H1 (cell line): ENCODE measurements around the gene MRGPRE. TPM values are rescaled to one million over a fixed set of nuclear protein-coding genes. Genes with fewer than 3 reads are reported as not detected.

Source experiments
- polyA plus RNA-seq, 7 experiments: library from polyadenylated mRNA; depleted of rRNA in 3 of 7; stranded (reverse) in 5 of 7; unstranded in 2 of 7; fragments of >200 nt in 5 of 7; fragments of 200-250 nt in 2 of 7; gene quantifications; 1 replicate in 5 of 7; 2 replicates in 1 of 7; 4 replicates in 1 of 7; pipeline versions ENCODE4 v1.2.1 to v1.2.3, GENCODE V29; 2011 to 2013; ENCODE audit warnings: missing spikeins in 2 of 7, mixed read lengths in 2 of 7
- total RNA-seq: library from RNA; stranded (reverse); fragmentation: NEBNext Ultra II Directional; extraction: Animal tissue kit (Norgen Biotek cat#: 25700); gene quantifications from 2 replicates; pipeline ENCODE4 v1.2.1, GENCODE V29; 2021
- TF ChIP-seq, protein P1 (sequence below): fragments of 300-600 bp; sonication (generic); IDR thresholded peaks from 2 replicates; pipeline ENCODE4 v1.7.1; 2012; ENCODE audit warnings: low read length, moderate library complexity, mild to moderate bottlenecking, inconsistent platforms; ENCODE audit not compliant: insufficient replicate concordance

Gene MRGPRE
- total and polyA plus RNA-seq, 2 of the 8 experiments (the other 6 are each of a cell fraction or from before 2014, with no cell fraction given): not detected

DNA sequence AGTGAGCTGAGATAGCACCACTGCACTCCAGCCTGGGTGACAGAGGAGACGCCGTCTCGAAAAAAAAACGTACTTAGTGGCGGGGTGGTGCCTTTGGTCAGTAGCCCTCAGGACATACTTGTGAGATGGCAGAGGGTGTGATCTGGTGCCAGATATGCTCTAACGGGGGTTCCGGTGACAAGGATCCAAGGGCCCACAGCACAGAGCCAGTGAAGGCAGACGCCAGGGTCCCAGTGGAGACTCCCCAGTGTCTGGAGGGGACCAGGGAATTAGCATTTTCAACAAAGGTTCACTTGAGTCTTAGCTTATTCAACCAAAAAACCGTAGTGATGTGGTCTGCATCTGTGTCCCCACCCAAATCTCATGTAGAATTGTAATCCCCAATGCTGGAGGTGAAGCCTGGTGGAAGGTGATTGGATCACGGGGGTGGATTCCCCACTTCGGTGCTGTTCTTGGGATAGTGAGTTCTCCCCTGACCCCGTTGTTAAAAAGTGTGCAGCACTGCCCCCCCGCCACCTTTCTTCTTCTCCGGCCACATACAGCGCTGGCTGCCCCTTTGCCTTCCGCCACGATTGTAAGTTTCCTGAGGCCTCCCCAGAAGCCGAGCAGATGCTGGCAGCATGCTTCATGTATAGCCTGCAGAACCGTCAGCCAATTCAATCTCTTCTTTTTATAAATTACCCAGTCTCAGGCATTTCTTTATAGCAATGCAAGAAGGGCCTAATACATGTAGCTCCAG lies 40.5 kb downstream of the MRGPRE start (continued):
- TF ChIP-seq, protein P1, sequence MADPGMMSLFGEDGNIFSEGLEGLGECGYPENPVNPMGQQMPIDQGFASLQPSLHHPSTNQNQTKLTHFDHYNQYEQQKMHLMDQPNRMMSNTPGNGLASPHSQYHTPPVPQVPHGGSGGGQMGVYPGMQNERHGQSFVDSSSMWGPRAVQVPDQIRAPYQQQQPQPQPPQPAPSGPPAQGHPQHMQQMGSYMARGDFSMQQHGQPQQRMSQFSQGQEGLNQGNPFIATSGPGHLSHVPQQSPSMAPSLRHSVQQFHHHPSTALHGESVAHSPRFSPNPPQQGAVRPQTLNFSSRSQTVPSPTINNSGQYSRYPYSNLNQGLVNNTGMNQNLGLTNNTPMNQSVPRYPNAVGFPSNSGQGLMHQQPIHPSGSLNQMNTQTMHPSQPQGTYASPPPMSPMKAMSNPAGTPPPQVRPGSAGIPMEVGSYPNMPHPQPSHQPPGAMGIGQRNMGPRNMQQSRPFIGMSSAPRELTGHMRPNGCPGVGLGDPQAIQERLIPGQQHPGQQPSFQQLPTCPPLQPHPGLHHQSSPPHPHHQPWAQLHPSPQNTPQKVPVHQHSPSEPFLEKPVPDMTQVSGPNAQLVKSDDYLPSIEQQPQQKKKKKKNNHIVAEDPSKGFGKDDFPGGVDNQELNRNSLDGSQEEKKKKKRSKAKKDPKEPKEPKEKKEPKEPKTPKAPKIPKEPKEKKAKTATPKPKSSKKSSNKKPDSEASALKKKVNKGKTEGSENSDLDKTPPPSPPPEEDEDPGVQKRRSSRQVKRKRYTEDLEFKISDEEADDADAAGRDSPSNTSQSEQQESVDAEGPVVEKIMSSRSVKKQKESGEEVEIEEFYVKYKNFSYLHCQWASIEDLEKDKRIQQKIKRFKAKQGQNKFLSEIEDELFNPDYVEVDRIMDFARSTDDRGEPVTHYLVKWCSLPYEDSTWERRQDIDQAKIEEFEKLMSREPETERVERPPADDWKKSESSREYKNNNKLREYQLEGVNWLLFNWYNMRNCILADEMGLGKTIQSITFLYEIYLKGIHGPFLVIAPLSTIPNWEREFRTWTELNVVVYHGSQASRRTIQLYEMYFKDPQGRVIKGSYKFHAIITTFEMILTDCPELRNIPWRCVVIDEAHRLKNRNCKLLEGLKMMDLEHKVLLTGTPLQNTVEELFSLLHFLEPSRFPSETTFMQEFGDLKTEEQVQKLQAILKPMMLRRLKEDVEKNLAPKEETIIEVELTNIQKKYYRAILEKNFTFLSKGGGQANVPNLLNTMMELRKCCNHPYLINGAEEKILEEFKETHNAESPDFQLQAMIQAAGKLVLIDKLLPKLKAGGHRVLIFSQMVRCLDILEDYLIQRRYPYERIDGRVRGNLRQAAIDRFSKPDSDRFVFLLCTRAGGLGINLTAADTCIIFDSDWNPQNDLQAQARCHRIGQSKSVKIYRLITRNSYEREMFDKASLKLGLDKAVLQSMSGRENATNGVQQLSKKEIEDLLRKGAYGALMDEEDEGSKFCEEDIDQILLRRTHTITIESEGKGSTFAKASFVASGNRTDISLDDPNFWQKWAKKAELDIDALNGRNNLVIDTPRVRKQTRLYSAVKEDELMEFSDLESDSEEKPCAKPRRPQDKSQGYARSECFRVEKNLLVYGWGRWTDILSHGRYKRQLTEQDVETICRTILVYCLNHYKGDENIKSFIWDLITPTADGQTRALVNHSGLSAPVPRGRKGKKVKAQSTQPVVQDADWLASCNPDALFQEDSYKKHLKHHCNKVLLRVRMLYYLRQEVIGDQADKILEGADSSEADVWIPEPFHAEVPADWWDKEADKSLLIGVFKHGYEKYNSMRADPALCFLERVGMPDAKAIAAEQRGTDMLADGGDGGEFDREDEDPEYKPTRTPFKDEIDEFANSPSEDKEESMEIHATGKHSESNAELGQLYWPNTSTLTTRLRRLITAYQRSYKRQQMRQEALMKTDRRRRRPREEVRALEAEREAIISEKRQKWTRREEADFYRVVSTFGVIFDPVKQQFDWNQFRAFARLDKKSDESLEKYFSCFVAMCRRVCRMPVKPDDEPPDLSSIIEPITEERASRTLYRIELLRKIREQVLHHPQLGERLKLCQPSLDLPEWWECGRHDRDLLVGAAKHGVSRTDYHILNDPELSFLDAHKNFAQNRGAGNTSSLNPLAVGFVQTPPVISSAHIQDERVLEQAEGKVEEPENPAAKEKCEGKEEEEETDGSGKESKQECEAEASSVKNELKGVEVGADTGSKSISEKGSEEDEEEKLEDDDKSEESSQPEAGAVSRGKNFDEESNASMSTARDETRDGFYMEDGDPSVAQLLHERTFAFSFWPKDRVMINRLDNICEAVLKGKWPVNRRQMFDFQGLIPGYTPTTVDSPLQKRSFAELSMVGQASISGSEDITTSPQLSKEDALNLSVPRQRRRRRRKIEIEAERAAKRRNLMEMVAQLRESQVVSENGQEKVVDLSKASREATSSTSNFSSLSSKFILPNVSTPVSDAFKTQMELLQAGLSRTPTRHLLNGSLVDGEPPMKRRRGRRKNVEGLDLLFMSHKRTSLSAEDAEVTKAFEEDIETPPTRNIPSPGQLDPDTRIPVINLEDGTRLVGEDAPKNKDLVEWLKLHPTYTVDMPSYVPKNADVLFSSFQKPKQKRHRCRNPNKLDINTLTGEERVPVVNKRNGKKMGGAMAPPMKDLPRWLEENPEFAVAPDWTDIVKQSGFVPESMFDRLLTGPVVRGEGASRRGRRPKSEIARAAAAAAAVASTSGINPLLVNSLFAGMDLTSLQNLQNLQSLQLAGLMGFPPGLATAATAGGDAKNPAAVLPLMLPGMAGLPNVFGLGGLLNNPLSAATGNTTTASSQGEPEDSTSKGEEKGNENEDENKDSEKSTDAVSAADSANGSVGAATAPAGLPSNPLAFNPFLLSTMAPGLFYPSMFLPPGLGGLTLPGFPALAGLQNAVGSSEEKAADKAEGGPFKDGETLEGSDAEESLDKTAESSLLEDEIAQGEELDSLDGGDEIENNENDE: no peak
- TF ChIP-seq, all 59 proteins: peak for 0
